GM10248 (cell line): ENCODE results near the gene RASD2.
A peak's percentile ranks its signal among the peaks of the same experiment; 100 is the strongest.

ENCODE experiments used
- CTCF ChIA-PET: fragments of 300-600 bp; sonication (Branson Sonifier 250); formaldehyde crosslinking; extraction: SDS; loops from one replicate; lab custom pipeline; 2021; ENCODE audit warnings: antibody characterized with exemption; lab: Yijun Ruan, JAX
- POLR2A ChIA-PET: fragments of 350-650 bp; sonication (Branson Sonifier 250); formaldehyde crosslinking; extraction: SDS; loops from one replicate; lab custom pipeline; 2020; ENCODE audit warnings: antibody characterized with exemption; lab: Yijun Ruan, JAX
- DNase-seq: peaks from one replicate; pipeline ENCODE4 v3.0.0; 2012; ENCODE audit errors: extremely low spot score
- CTCF ChIP-seq: IDR thresholded peaks from 2 replicates; pipeline ENCODE4 v1.5.1; 2012; ENCODE audit warnings: mild to moderate bottlenecking, low read depth; ENCODE audit errors: extremely low read depth, missing control alignments, control extremely low read depth

The RASD2 gene

GRCh38 chr22:35539487-35539886 lies 1.1 kb upstream of the RASD2 start:
- no peak for TF ChIP-seq CTCF
- CTCF ChIA-PET = no interaction called here
- DNase-seq = no peak
- POLR2A ChIA-PET = no interaction called here

GRCh38 chr22:35539910-35540594 lies 579 bp upstream of the RASD2 start:
- ChIA-PET POLR2A (no interaction called here), CTCF (no interaction called here)
- no peak for TF ChIP-seq CTCF
- DNase-seq = peak; percentile 89

- ChIA-PET POLR2A (no interaction called here), CTCF (interaction anchor here (1.0 to 1.4 kb wide), 6 partner anchors 8 to 191 kb away, joined by 3 to 5 read pairs (median 4); no protein-coding TSS in a partner anchor)
- no peak for DNase-seq
- TF ChIP-seq CTCF = no peak
These were observed 670 bp downstream of the RASD2 start for GRCh38 chr22:35541254-35541748.

- no peak for TF ChIP-seq CTCF
- CTCF ChIA-PET = interaction anchor here (1.0 to 1.5 kb wide), 6 partner anchors 9 to 192 kb away, joined by 3 to 4 read pairs (median 3); no protein-coding TSS in a partner anchor
- POLR2A ChIA-PET = no interaction called here
- DNase-seq = no peak
These were observed 1.7 kb downstream of the RASD2 start for GRCh38 chr22:35542157-35542938.

GRCh38 chr22:35542939-35543516 lies 2.4 kb downstream of the RASD2 start:
- ChIA-PET CTCF (interaction anchor here (1.5 kb wide), 1 partner anchor 23 kb away, joined by 3 read pairs; no protein-coding TSS in a partner anchor), POLR2A (no interaction called here)
- no peak for TF ChIP-seq CTCF
- no peak for DNase-seq

GRCh38 chr22:35543702-35544101 lies 3.1 kb downstream of the RASD2 start:
- CTCF ChIA-PET = no interaction called here
- no peak for DNase-seq
- POLR2A ChIA-PET = no interaction called here
- TF ChIP-seq CTCF = no peak
